Activated CD4-positive, alpha-beta T cell treated with anti-CD3 and anti-CD28 coated beads, Interleukin-2, amount 50 U/mL, for 48 hours (primary cell): ENCODE measurements around the gene LIPF.
"Not testable (repeated sequence)": the region's sequence is repeated elsewhere in the genome, so short reads cannot be mapped to it uniquely, and the experiment has no call there.

Experiments
- DNase-seq, 2 experiments: peaks; one replicate each; pipeline ENCODE4 v3.0.0-alpha.2; 2020

The LIPF gene, protein sequence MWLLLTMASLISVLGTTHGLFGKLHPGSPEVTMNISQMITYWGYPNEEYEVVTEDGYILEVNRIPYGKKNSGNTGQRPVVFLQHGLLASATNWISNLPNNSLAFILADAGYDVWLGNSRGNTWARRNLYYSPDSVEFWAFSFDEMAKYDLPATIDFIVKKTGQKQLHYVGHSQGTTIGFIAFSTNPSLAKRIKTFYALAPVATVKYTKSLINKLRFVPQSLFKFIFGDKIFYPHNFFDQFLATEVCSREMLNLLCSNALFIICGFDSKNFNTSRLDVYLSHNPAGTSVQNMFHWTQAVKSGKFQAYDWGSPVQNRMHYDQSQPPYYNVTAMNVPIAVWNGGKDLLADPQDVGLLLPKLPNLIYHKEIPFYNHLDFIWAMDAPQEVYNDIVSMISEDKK

DNA sequence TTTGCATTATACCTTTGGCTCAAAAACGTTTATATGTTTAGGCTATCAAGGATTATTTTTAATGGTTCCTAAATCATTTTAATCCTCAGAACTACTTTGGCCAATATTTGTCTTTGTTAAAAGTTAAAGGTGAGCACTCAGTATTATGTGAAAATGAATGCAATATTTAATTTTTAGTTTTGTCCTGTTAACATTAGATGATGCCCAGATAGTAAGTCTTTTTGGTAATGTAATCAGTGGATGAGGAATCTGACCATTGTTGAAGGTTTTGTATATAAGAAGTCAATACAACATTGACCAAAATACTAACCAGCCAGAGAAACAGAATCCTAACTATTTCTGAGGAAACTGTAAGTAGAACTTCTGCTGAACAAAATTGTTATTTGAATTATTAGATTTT lies at the start of gene LIPF:
Gene LIPF (plus strand): TSS at position 301 of the 400 bp plus-strand sequence. CDS start 2,856 bp downstream, outside the sequence.
- no peak for DNase-seq

DNA sequence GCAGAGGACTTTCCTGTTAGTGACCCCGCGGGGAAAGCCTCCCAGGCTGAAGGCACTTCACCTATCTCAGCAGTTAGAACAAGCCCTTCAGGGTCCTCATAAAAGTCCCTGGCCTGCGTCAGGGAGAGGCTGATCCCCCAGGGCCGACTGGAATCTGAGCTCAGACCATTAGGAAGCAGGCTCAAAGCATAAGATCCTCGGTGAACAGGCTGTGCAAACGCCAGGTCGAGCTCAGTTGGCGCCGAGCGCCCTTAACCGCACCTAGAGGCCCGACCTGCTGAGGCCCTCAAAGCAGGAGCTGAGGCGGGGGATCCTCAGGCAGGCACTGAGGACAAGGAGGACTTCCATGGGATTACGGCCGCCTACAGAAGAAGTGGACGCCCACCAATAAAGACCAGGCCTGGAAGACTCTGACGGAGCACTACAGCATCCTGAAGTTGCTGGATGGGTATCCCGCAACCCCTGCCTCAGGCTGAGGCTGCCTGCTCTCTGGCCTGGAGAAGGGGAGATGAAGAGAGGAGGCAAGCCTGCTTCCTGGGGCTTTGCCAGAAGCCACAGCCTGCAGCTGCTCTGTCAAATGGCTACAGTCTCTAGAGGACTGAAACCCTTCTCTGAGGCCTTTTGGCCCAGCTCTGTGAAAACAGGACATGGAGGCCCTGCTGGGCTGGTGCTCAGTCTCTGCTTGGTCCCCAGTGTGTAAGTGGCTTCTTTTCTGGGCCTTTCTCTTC lies 47.8 kb upstream of the LIPF start:
- no peak for DNase-seq

DNA sequence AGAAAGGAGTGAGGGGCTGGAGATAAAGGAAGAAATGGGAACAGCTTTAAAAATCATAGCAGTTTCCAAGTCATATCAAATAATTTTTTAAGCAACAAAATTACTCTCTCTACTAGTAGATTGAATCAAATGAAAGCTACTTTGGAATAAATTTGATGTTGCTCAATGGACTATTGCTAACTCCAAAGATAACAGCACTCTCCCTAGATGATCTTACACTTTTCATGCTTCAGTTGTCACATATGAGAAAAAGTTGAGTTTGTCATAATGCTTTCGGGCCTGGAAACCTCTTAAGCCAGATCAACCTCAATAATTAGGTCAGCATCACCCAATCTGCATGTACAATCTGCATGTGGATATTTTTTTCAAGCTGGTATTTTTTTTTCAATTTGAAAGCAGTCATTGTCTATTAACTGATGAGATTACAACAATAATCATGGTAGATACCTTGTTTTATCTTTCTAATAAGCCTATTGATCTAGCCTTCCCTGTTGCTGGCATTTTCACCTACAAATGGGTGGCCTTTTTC lies 46.4 kb upstream of the LIPF start:
- no peak for DNase-seq

DNA sequence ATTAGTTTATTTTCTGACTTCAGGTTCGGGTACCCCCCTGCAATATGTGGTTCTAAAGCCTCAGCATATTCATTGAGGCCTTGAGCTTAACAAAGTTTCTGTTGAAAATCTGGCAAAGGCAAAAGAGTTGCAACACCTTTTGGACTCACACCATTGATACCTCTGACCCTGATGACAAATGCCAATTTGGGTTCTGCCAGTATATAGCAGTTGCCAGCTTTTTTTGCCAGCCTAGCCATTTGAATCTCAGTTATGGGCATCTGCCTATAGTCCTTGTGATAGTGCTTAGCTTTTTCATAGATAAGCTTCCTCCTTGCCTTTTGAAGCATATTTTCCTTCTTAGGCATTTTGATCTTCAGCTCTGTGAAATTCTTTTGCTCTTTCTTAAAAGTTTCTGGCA lies 45.7 kb upstream of the LIPF start:
- no peak for DNase-seq

DNA sequence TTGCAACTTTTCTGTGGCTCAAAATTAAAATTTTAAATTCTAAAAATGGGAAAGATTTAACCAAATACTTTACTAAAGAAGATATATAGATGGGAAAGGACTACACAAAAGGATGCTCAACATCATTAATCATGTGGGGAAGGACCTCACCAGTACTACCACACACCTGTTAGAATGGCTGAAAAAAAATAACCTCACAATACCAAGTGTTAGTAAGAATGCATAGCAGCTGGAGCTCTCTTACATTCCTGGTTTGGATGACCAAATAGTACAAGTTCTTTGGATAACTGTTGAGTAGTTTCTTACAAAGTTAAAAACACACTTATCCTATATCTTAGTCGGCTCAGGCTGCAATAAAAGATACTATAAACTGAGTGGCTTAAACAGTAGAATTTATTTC lies 43.8 kb upstream of the LIPF start:
- DNase-seq = no peak

DNA sequence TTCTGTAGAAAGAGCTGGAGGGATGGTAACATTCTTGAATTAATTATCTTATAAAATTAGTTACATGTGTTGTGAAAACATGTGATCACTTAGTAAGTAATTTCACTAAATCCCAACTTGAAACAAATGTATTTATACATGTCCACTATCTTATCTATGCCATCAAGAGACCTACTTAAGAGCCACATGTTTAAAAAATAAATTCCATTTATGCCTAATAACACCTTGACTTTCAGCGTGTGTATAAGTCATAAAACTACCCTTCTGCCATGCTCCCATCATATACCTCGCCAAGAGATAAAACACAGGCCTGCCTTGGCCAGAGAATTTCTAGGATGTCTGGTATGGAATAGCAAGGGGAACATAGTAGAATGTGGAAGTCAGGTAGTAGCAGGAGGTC lies 40.4 kb upstream of the LIPF start:
- DNase-seq = no peak

DNA sequence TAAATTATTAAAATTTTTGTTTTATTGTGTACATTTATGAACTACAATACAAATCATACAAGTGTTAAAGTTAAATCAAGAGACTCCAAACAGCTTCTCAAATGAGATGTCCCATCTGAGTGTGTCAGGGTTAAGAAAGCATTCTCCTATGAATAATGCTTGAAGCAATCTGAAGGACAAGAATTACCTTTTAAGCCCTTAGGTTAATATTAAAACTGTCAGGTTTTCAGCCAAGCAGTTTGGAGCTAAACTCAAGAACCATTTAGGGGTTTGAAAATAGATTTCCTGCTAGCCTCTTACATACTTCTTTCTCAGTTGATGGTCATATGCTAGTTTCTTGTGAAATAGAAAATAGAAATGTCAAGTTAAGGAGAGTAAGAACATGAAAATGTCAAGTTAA lies 39.4 kb upstream of the LIPF start:
- DNase-seq = no peak

DNA sequence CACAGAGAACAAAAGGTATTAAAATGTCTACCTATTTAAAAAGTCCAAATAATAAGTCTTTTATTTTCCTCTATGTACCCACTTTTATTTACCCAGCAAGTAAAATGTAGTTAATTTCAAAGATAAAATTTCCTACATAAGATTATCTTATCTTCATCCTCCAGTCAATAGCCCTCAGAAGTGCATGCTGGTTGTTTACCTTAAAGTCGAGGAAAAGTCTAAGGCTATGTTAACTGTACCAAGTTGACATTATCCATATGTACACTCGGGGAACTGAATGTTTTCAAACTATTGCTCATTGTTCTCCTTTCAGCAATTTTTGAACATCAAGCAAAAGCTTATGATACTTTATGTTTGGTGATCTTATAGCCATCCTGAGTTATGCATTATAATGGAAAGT lies 24.1 kb upstream of the LIPF start:
- no peak for DNase-seq

DNA sequence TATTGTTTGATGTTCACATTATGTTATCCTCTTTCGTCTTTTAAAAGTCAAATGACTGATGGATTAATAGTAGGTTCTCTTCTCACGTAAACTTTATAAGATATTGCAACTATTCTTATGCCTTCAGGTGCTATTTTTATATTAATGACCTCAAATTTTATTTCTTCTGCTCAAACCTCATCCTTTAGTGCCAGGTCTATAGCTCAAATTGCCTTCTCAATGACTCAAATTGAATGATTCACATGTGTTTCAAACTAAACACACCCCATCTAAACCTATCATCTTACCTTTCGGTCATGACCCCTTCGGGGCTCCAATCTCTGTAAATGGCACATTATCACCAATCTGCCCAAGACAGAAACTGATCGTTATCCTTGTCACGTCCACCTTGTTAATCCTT lies 22.0 kb upstream of the LIPF start:
- DNase-seq = no peak

DNA sequence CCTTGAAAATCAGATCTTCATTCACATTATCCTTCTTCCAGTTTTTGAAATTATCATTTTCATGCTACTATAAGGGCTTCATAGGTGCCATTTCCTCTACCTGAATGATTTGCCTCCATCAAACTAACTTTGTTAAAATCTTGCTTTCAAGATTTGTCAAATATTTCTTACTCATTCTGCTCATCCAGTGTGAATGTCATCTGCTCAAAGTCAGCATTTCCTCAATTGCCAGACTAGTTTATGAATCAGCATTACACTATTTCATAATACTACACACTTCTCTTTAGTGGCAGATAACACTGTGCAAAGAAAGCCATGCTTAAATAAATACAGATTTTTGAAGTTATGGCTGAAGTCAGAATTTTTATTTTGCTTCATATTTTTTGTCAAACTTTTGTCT lies 21.3 kb upstream of the LIPF start:
- no peak for DNase-seq

DNA sequence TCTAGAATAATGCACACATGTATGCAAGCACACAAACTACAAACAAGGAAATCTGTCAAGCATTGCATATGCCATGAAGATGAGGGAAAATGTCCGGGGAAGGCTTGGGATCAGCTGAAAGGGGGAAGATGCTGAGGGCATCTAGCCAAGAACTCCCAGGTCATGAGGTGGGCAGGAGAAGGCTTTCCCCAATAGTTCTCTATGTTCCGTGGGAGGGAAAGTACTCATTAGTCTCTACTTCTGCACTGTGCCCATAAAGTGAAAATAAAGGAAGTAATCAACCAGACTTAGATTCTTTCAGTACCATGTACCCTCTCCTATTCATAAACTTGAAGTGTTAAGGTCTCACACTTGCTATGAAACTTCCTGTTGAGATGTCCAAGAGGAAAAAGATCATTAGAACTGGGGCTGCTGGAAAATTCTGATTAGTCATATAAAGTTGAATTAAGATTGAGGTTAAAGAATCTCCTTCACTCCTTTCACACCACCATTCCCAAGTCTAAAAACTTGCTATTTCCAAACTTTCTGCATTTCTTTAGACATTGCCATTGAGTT lies 17.1 kb upstream of the LIPF start:
- no peak for DNase-seq

DNA sequence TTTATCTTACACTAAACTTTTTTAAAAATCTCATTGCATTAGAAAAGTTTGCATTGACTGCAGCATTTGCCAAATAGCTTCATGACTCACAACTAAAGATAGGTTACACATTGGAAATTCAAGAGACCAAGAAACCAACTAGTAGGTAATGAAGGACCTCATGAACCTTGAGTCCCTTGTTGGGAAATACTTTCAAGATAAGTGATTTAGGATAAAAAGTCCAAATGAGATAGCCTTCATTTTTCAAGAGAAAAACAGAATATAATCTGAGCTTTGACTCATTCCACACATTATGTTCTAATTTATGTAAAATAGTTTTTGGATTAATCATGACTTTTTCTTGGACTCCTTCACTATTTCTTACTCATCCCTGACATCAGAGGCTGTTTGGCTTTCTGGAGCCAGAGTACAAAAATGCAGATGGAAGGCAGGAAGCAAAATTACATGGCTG lies 13.1 kb upstream of the LIPF start:
- no peak for DNase-seq

DNA sequence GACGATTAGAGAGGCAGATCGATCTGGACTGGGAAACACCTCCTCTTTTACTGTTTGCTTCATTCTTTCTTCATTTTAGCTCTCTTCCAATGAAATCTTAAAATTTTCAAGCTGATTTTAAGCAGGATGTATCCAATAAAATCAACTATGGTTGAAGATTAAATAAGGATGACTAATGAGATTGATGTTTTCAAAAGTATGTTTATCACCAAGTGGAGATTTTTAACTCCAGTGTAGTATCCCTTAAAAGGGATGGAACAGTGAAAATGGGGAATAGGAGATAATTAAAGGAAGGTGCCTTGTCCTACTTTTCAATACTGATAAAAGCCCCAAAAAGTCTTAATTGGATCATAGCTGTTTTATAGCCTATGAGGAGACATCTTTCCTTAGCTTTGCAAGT lies 11.6 kb upstream of the LIPF start:
- no peak for DNase-seq

DNA sequence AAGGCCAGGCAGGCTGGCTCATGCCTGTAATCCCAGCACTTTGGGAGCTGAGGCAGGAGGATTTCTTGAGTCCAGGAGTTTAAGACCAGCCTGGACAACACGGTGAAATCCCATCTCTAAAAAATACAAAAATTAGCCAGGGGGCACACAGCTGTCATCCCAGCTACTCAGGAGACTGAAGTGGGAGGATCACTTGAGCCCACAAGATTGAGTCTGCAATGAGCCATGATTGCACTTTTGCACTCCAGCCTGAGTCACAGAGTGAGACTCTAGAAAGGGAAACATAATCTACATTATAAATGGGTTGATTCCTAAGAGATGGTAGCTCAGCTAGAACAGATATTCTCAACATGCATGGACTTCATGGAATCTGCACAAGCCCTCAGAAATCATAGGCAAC lies 6.3 kb upstream of the LIPF start:
- DNase-seq = no peak

DNA sequence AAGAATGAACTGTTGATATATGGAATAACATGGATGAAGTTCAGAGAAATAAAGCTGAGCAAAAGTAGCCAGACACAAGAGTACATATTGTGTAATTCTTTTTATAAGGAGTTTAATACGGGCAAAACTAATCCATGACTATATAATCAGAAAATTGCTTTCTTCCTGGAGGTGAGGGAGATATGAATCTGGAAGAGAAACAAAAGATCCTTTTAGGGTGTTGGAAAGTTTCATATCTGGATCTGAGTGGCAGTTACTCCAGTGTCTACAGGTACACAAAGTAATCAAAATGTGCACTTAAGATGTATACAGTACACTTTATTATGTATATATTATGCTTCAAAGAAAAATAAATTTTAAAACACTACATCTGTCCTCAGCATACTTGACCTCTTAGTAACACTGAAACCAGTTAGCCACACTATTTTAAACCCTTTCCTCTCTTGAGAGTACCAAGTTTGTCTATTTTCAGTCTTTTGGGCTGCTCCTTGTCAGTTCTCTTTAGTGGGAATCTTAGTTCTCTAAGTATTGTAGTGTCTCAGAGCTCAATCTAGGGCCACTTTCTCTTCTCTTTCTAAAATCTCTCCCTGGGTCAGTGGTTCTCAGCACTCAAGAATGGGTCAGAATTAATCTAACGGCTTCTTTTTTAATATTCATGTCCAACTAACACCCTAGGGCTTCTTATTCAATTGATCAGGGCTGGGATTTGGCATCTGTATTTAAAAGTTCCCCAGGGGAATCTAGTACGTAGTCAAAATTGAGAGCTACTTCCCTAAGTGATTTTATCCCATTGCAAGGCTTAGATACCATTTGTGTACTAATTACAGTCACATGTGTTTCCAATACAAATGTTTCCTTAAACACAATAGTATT lies 4.3 kb upstream of the LIPF start:
- no peak for DNase-seq

DNA sequence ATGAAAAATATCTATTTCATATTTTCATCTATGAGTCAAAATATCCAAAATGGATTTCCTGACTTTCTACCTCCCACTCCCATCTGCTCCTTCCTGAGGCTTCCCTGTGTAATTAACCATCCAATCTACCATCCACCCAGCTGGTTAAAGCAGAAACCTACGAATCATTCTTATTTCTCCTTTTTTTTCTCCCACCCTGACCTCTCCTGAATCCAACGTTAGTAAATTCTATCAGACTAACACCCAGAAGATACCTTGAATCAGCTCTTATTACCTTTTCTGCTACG lies 3.7 kb upstream of the LIPF start:
- no peak for DNase-seq

DNA sequence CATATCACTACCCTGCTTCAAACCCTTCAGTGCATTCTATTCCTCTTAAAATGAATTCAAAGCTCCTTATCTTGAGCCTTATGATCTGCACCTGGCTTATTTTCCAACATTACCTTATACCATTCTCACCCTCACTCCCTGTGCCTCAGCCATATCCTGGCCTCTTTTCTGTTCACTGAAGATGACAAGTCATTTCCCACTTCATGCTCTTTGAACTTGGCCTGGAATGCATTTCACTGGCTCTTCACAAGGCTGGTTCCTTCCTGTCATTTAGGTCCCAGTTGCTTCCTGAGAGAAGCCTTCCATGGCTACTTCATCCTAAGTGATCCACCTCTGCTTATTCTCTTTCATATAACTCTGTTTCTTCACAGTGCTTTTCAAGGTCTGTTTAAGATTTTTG lies 3.2 kb upstream of the LIPF start:
- no peak for DNase-seq

DNA sequence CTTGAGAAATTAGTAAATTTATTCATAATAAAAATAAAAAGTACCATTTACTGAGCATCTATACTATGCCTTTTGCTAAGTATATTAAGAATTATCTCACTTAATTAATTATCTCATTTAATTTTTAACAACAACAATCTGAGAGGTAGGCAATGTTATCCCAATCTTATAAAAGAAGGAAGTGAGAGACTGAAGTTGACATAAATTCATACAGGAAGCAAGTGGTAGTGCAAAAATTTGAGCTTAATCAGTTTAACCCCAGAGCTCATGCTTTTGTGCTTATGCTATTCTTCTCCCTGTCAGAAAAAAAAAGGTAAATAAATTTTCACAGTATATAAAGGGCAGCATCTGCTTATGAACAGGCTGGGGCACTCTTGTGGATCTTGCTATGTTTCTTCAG lies 2.7 kb upstream of the LIPF start:
- DNase-seq = no peak

DNA sequence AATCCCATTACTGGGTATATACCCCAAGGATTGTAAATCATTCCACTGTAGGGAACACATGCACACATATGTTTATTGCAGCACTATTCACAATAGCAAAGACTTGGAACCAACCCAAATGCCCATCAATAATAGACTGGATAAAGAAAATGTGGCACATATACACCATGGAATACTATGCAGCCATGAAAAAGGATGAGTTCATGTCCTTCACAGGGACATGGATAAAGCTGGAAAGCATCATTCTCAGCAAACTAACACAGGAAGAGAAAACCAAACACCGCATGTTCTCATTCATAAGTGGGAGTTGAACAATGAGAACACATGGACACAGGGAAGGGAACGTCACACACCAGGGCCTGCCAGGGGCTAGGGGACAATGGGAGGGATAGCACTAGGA lies 1.1 kb upstream of the LIPF start:
- DNase-seq = not testable (repeated sequence)

DNA sequence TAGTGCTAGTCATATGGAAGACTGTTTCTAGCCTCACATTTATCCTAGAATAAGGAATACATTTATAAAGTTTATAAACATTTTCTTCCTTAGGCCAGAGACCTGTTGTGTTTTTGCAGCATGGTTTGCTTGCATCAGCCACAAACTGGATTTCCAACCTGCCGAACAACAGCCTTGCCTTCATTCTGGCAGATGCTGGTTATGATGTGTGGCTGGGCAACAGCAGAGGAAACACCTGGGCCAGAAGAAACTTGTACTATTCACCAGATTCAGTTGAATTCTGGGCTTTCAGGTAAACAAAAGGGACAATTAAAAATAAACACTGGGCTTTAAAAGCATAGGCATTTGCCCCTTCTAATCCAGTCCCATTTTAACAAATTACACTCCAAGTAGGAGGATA lies 4.2 kb downstream of the LIPF start:
- no peak for DNase-seq

DNA sequence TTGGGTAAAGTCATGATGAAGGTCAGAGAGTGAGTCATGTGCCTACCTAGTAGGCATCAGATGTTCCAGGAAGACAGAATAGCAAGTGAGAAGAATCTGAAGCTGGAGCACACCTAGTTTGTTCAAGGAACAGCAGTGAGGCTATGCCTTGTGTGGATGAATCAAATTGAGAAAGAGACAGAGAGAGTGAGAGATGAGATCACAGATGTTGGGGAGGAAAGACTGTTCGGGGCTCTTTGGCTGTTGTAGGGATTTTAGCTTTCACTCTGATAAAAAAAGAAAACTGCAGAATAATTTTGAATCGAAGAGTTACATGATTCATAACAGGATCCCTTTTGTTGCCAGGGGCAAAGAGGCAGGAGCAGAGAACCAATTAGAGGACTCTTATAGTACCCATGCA lies 6.3 kb downstream of the LIPF start:
- DNase-seq = peak in 1 of 2 experiments; percentile 18

DNA sequence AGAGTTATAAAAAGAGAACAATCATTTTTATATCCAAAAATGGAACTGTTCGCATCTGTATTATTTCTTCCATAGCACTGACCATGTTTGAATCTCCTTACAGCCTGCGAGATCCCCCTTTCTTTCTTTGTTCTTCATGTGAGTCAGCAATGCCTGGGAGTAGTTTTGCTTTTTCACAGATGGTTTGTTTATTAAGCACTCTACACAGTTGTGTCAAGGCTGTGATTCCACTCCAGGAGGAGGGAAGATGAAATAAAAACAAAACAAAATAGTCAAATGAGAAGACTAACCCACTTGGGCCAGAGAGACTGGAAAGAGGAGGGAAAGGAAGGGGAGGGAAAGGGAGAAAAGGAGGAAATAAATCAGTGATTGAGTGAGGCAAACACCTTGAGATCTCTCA lies 7.8 kb downstream of the LIPF start:
- DNase-seq = no peak
